Adrenal gland (tissue), 12 donors: Measurements from ENCODE around the gene INHBB. TPM values are rescaled to one million over a fixed set of nuclear protein-coding genes. Genes with fewer than 3 reads are reported as not detected.

Source experiments
- DNase-seq, 7 donors: peaks; one replicate each; pipeline ENCODE4 v3.0.0-alpha.2; 2019 to 2020
- H3K27ac ChIP-seq, 5 donors: fragments of 200-600 bp; sonication (generic) in 4 of 5; 1 replicate in 3 of 5; 2 replicates in 2 of 5; pipeline versions ENCODE4 v1.5.1 to v1.8.0; 2016 to 2020; ENCODE audit warnings: mild to moderate bottlenecking in 1 of 5
- H3K27me3 ChIP-seq: fragments of 200-600 bp; 2 replicates; pipeline ENCODE4 v1.8.0; 2021
- H3K36me3 ChIP-seq, 2 donors: fragments of 200-600 bp; replicated peaks in 1 of 2; 1 replicate in 1 of 2; 2 replicates in 1 of 2; pipeline versions ENCODE4 v1.5.1 to v1.8.0; 2018 to 2022
- H3K4me1 ChIP-seq, 2 donors: fragments of 200-600 bp; replicated peaks in 1 of 2; 1 replicate in 1 of 2; 2 replicates in 1 of 2; pipeline versions ENCODE4 v1.5.1 to v1.8.0; 2018 to 2021
- H3K4me3 ChIP-seq, 4 donors: fragments of 200-600 bp; sonication (generic) in 3 of 4; one replicate each; pipeline ENCODE4 v1.5.1; 2016 to 2018
- H3K9me3 ChIP-seq, 3 donors: fragments of 200-600 bp; sonication (generic) in 1 of 3; replicated peaks in 1 of 3; 1 replicate in 2 of 3; 2 replicates in 1 of 3; pipeline versions ENCODE4 v1.5.1 to v1.8.0; 2016 to 2021
- POLR2A ChIP-seq, 2 donors: fragments of 450-650 bp; IDR thresholded peaks; one replicate each; pipeline ENCODE4 v1.6.1; 2017; ENCODE audit warnings: antibody characterized with exemption in 2 of 2, mild to moderate bottlenecking in 2 of 2, moderate library complexity in 1 of 2
- WGBS, 4 donors: extraction: QIAGEN DNeasy Blood & Tissue Kit in 2 of 4; methylation state at CpG; one replicate each; pipeline versions ENCODE4 v1.1.5 to v1.1.7; 2013 to 2017; 5-methylcytosine and 5-hydroxymethylcytosine counted together
- intact Hi-C, 2 donors: fragments of 100-400 bp; cut with DNase I; formaldehyde crosslinking; loops; one replicate each; pipeline versions ENCODE4 v1.14.1 to v1.15.0; 2022 to 2023
- polyA plus RNA-seq, 3 donors: library from polyadenylated mRNA; stranded (reverse); fragments of 200-250 nt in 2 of 3; fragments of 350-450 nt in 1 of 3; fragmentation: Illumina TruSeq in 1 of 3; extraction: RNeasy Lipid Tissue Mini Kit (QIAGEN cat#74804) in 1 of 3; gene quantifications; one replicate each; pipeline ENCODE4 v1.2.3, GENCODE V29; 2013 to 2014
- total RNA-seq, 9 donors: library from RNA; depleted of rRNA in 4 of 9; stranded (reverse); fragments of >200 nt in 4 of 9; fragments of 120-200 nt in 1 of 9; fragmentation: NEBNext Ultra II Directional in 1 of 9; extraction: Animal tissue kit (Norgen Biotek cat#: 25700) in 1 of 9; gene quantifications; one replicate each; pipeline versions ENCODE4 v1.1.0 to v1.2.4, GENCODE V29; 2013 to 2023
- TF ChIP-seq, protein P1 (sequence below), 6 experiments: fragments of 450-650 bp in 4 of 6; fragments of 200-600 bp in 2 of 6; sonication (generic) in 1 of 6; IDR thresholded peaks; 1 replicate in 5 of 6; 2 replicates in 1 of 6; pipeline versions ENCODE4 v1.5.1 to v1.8.0; 2016 to 2021; ENCODE audit warnings: antibody characterized with exemption in 6 of 6, mild to moderate bottlenecking in 2 of 6, moderate library complexity in 1 of 6
- donor health status: healthy with polysubstance abuse.
- donor health status: Bipolar disorder and iron deficiency.
- donor health status: DM: yes; HTN: yes; CAD: no.
- donor health status: DM: no; HTN: no; CAD: no.
- donor health status: DM: no; HTN: no; CAD: no.
- donor health status: DM: yes; HTN: yes; CAD: no.

INHBB gene
- total and polyA plus RNA-seq, 12 donors, result 0.28 to 9.1 (median 6.8) TPM

DNA sequence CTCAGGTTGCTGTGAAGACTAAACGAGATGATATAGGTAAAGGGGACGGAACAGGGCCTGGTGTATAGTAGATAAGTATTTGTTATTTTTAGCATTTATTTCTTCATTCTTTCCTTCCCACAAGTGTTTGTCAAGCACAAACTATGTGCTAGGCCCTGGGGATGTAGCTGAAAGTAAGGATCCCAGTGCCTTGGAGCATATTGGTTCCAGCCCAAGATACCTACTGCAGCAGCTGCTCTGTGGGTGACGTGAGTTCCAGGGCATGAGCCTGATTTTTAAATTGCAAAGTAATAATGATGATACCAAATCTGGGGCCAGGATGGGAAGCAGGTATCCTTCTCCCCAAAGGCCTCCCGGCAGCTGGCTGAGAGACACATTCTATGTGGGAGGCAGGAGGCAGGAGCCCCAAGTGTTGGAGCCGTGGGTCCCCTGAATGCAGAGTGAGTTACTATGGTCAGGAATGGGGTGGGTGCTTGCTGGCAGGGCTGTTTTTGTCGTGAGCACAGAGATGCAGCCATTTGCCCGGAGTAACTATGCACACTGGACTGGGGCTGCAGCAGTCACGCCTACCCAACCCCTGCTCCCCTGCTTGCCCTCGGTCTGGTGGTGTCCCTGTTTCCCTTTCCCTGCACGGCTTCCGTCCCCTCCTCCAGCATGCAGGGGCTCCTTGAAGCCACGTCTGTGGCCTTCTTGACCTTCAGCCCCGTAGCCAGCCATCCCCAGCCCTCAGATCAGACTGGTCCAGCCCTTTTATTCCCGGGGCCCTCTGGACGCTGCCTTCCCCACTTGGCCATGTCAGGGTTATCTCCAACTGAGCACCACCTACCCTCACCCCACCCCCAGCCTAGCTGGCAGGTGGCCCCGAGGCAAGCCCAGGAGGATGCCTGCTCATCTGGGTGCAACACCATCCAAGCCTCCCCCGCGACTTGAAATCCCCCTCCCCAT, 52.4 kb downstream of the INHBB start:
- no peak for DNase-seq
- intact Hi-C loops, result no loop called here
- Histone ChIP-seq H3K36me3 (no peaks in the 10 kb centered on the region), H3K9me3 (no peaks in the 10 kb centered on the region), H3K4me3 (no peak overlapping the region), H3K4me1 (no peaks in the 10 kb centered on the region), H3K27ac (no peak overlapping the region), H3K27me3 (no peaks in the 10 kb centered on the region)
- TF ChIP-seq, protein P1, sequence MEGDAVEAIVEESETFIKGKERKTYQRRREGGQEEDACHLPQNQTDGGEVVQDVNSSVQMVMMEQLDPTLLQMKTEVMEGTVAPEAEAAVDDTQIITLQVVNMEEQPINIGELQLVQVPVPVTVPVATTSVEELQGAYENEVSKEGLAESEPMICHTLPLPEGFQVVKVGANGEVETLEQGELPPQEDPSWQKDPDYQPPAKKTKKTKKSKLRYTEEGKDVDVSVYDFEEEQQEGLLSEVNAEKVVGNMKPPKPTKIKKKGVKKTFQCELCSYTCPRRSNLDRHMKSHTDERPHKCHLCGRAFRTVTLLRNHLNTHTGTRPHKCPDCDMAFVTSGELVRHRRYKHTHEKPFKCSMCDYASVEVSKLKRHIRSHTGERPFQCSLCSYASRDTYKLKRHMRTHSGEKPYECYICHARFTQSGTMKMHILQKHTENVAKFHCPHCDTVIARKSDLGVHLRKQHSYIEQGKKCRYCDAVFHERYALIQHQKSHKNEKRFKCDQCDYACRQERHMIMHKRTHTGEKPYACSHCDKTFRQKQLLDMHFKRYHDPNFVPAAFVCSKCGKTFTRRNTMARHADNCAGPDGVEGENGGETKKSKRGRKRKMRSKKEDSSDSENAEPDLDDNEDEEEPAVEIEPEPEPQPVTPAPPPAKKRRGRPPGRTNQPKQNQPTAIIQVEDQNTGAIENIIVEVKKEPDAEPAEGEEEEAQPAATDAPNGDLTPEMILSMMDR (IDR thresholded peaks at IDR 0.05), result no peak
- TF ChIP-seq POLR2A (IDR thresholded peaks at IDR 0.05), result no peak
- WGBS, 4 donors, result 78 to 85% (median 82%) methylated on average over 17 to 18 of the region's 18 CpGs

DNA sequence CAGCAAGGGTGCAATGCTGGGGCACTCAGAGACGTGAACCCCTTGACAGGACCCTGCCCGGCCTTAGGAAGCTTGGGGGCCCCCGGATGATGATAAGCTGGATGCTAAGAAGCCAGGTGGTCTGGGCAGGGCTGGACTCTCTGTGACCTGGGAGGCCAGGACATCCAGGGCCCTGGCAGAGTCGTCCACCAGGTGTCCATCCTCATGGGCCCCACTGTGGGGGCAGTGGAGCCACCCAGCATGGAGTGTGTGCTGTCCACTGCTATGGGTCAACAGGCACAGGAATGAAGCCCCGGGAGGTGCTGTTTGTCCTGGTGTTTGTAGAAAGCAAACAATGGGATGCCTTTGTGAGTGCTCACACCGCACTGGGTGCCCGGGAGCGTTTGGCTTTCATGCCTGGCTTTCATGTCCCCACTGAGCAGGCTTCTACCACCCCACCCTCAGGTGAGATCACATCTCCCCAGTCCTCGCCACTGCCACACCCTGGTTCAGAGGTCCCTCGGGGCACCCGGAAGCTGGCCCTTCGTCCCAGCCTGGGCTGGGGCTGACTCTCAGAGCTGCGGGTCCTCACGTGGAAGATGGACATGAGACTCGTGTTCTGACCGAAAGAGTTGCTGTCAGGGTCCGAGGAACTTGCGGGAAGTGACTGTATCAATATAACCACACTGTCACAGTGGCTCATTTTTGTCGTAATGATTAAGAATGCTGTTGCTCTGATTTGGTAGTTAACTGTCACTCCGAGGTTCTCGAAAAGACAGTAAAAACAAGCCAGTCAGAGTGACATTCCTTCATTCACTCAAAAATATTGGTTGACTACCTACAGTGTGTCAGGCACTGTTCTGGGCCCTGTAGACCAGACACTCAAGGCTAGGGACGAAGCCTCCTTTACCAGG, 53.3 kb downstream of the INHBB start:
- no peaks in the 10 kb centered on the region for H3K27me3 ChIP-seq
- WGBS, 4 donors, result 89 to 91% (median 90%) methylated on average over 14 to 22 of the region's 22 CpGs
- DNase-seq, result no peak
- H3K4me3 ChIP-seq, result no peak overlapping the region
- intact Hi-C loops, result no loop called here
- H3K9me3 ChIP-seq, result no peaks in the 10 kb centered on the region
- H3K27ac ChIP-seq, result no peak overlapping the region
- no peaks in the 10 kb centered on the region for H3K36me3 ChIP-seq
- TF ChIP-seq, protein P1 (IDR thresholded peaks at IDR 0.05), result no peak
- no peak for TF ChIP-seq POLR2A (IDR thresholded peaks at IDR 0.05)
- H3K4me1 ChIP-seq, result no peaks in the 10 kb centered on the region

DNA sequence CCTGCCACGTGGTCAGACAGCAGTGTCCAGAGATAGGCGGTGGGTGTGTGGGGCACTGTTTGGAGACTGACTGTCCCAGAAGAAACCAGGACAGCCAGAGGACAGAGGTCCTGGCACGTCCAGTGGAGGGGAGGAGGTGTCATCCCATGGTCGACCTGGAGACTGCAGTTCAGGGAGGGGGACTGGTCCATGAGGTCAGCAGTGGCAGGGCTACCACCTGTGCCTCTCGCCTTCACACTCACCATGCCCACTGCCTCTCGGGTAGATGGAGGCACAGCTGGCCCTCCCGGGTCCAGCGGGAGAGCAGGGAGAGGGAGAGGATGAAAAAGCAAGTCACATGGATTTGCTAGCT, 53.9 kb downstream of the INHBB start:
- TF ChIP-seq POLR2A (IDR thresholded peaks at IDR 0.05), result no peak
- TF ChIP-seq, protein P1 (IDR thresholded peaks at IDR 0.05), result no peak
- no peaks in the 10 kb centered on the region for H3K36me3 ChIP-seq
- no peak overlapping the region for H3K27ac ChIP-seq
- H3K4me1 ChIP-seq, result no peaks in the 10 kb centered on the region
- H3K27me3 ChIP-seq, result no peaks in the 10 kb centered on the region
- DNase-seq, result no peak
- intact Hi-C loops, result no loop called here
- no peak overlapping the region for H3K4me3 ChIP-seq
- WGBS, 4 donors, result 60 to 88% (median 75%) methylated on average over 5 to 8 of the region's 8 CpGs
- H3K9me3 ChIP-seq, result no peaks in the 10 kb centered on the region

DNA sequence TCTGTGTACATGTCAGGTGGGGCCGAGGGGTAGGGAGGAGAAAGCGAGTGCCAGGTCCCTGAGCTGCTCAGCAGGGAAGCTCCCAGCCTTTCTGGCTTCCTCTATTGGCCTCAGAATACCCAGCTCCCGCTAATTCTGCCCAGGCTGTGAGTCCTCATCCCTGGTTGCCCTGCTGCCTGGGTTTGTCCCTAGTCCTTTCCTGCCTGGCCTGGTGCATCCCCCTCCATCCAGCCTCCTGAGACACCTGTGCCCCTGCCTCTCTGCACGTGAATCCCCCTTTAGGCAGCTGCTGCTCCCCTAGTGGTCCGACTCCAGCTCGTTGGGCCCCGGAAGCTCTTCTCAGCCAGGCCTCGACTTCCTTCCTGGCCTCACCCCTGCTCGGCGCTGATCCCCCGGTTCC, 54.6 kb downstream of the INHBB start:
- H3K27ac ChIP-seq, result no peak overlapping the region
- DNase-seq, result peak in 1 of 7 donors; percentile 20
- WGBS, 4 donors, result 75 to 80% (median 78%) methylated on average over 11 of the region's 11 CpGs
- TF ChIP-seq, protein P1 (IDR thresholded peaks at IDR 0.05), result no peak
- no peak for TF ChIP-seq POLR2A (IDR thresholded peaks at IDR 0.05)
- intact Hi-C loops, result no loop called here
- H3K4me1 ChIP-seq, result no peaks in the 10 kb centered on the region
- no peak overlapping the region for H3K4me3 ChIP-seq
- no peaks in the 10 kb centered on the region for H3K9me3 ChIP-seq
- no peaks in the 10 kb centered on the region for H3K27me3 ChIP-seq
- H3K36me3 ChIP-seq, result no peaks in the 10 kb centered on the region
